ENCODE measurements around the gene REEP2.

REEP2 gene

DNA sequence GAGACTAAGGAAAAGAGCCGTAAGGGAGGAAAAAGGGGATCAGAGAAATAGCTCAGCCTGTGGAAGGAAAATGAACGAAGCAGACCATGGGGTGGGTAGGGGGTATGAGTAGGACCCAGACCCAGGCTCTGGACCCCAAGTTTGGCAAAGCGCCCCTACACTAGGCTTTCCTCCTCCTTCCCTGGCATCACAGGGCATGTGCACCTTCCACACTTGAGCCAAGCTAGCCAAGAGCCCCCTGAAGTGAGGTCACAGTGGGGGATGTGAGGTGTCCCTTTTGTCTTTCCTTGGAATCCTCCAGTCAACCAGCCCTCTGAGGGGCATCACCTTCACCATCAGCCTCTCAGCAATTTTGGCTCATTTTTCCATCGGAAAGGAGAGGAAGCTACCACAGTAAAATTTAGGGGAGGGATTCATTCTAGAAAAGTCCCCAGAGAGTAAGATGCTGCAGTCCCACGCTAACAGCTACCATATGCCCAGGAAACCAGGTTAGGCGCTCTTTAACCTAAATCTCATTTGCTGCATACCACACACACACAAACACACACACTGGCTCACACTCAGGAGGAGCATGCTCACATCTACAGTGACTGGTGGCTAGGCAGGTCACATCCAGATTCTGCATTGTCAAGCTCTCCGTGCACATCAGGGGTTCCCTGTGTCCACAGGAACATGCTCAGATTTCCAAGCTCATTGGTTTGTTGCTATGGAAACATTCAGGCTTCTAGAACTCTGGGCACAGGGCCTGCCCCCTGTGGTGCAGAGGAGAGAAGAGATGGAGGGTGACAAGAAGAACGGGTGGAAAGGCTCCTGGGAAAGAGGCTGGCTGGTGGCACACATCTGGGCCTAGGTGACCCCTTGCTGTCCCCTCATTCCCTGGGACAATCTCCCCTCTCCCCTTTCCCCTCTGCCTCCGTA, 9.9 kb downstream of the REEP2 start:
- peak; percentile 58 for DNase-seq (ENCODE audit: low read depth, low spot score)

DNA sequence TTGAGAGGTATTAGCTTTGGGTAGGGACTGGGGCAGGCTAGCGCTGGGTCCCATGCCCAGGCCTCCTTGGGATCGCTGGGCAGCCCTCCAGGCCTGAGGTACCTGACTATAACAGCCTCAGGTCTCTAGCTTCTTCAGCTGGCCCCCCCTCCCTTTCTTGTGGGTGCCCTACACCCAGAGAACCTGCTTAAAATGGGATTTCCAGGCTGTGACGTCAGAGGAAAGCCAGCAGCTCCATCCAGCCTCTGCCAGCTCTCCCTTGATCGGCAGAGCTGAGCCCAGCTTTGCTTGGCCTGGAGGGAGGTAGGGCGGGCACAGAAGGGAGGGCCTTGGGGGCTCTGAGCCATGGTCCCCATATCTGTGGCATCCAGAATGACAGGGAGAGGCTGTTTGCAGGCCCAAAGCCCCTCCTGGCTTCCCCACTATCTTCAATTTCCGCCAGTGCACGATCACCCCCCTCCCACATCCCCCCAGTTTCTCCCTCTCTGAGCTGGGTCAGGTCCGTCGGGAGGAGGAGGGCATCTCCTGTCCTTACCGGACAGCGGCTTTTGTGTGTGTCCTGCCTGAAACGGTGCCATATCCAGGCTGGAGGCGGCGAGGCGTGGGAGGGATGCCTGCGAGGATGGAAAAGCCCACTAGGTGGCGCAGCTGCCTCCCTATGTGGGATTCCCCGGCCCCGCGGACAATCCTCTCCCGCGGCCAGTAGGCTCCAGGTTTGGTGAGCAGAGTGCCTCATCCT, 10.8 kb downstream of the REEP2 start:
- DNase-seq (ENCODE audit: low read depth, low spot score), result peak; percentile 57

- no peak for DNase-seq (ENCODE audit: low read depth, low spot score)
Measured at GRCh38 chr5:138450971-138451370, 12.1 kb downstream of the REEP2 start.

DNA sequence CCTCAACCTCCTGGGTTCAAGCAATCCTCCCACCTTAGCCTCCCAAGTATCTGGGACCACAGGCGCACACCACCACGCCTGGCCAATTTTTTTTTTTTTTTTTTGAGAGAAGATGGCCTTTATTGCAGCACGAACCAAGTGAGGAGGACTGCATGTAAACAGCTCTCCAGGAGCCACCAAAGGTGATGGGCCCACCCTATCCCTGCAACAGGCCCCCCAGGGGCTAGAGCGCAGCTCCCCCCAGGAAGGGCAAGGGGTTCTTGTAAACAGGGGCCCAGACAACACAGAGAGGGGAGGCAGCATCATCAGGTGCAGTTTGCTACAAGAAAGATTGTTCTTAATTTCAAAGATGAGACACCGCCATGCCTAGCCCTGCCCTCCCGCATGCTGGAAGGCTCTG, 13.9 kb downstream of the REEP2 start:
- DNase-seq (ENCODE audit: low read depth, low spot score), result no peak

GRCh38 chr5:138453590-138453989, 14.7 kb downstream of the REEP2 start:
- DNase-seq (ENCODE audit: low read depth, low spot score), result no peak

DNA sequence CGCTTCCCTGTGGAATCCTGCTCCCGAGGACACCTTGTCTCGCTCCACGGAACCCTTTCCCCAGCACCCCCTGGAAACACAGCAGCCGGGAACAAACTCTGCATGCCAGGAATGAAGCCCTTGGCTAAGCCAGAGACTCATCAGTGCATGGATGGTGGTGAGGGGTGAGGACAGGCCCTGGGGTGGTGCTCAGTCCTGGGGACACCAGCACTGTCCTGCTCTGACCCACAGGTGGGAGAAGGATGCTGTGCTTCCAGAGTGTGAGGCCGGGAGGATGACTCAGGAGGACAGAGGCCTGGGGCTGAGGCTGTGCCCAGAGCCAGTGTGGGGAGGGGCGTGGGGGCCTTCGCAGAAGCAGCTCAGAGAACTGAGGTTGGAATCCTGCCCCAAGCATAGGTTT, 15.3 kb downstream of the REEP2 start:
- DNase-seq (ENCODE audit: low read depth, low spot score), result no peak

DNA sequence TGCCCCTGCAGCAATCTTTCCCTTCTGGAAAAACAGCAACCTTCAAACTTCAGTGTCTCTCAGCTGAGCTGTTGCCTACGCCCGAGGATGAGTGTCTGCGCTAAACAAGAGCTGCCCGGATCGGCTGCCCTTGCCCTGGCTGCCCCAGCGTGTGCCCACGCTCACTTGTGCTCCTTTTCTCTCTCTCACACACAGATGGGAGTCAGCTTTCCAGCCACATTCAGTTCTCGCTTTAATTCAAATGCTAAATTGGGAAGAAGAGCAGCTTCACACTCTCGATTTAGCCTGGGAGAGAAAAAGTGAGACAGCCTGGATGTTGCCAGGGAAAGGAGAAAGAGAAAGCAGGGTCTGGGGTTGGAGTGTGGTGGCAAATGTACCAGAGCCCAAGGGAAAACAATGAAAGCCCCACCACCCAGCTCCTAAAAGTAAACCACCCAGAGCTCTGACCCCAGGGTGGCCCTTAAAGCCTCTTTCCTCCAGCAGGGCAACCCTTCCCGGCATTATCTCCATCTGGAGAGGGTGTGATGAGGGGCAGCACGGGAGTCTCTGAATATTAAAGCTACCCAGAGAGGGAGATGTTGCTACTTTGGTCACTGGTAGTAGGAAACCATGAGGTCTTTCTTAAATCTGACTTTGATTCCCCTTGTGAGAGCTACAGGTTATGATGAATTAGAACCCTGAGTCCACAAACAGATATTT, 16.5 kb downstream of the REEP2 start:
- DNase-seq (ENCODE audit: low read depth, low spot score), result no peak

DNA sequence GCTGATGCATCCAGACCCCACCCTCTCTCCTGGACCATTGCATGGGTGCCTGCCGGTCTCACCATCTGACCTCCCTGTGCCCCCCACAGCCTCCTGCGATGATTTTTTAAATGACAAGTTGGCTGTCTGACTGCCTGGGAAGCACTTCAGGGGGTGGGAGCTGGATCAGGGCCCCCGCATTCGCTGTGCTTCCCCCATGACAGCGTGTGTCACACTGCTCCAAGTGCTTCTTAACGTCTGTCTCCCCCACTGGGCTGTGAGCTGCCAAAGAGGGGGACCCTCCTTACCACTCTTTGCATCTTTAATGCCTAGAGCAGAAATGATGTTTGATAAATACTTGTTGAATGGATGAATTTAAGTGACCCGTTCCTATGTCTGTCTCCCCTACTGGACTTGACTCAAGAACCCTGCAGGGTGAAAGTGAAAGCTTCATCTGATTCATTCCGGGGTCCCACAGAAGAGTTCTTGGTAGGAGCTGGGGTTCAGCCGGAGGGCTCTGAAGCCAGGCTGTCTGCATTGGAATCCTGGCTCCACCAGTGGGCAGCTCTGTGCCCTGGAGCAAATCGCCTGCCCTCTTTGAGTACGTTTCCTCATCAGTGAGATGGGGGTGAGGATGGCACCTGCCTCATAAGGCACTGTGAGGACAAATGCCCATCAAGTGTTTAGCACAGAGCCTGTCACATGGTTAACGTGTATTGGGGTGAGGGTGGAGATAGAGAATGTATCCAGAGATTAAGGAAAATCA, 18.8 kb downstream of the REEP2 start:
- DNase-seq (ENCODE audit: low read depth, low spot score), result no peak

DNA sequence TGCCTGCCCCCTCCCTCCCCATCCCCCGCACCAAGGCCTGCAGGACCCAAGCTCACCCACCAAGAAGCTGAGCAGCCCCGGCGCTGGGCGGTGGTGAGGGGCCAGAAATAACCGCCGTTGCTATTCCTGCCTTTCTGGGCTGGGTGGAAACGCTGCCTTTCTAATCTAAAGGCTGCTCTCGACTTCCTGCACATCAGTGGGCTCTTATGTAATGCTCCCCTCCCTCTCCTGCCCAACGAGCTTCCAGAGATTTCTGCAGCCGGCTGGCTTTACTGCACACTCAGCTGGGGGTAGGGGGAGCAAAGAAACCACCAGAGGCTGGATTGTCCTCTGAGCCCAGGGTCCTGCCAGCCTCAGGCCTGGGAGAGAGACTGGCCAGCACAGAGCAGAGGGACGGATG, 19.5 kb downstream of the REEP2 start:
- no peak for DNase-seq (ENCODE audit: low read depth, low spot score)

GRCh38 chr5:138458856-138459255, 20.0 kb downstream of the REEP2 start:
- DNase-seq (ENCODE audit: low read depth, low spot score), result no peak

DNA sequence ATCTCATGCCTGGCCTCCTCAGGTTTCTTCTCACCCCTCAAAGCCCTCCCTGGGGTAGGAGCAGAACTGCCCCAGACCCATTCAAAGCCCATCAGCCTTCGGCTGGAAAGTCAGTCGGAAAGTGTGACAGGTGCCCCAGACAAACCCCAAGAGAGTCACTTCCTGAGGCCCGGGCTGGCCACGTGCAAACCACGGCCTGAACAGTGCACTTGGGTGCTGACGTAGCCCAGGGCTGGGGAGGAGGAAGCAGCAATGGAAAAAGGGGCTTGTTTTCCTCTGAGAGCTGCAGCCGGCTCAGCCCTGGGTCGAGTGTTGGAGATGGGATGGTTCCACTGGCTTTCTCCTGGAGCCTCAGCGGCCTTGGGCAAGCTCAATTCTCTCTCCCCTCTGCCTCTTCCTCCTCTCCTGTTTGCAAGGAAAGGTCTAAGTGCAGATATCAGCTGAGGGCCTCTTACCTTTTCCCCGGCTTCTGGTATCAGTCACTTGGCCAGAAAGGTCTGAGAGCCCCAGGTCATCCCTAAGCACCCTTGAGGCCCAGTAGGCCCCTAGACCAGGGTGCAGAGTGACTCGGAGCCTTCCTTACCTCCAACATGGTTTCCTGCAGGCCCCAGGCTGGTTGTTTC, 20.6 kb downstream of the REEP2 start:
- no peak for DNase-seq (ENCODE audit: low read depth, low spot score)

DNA sequence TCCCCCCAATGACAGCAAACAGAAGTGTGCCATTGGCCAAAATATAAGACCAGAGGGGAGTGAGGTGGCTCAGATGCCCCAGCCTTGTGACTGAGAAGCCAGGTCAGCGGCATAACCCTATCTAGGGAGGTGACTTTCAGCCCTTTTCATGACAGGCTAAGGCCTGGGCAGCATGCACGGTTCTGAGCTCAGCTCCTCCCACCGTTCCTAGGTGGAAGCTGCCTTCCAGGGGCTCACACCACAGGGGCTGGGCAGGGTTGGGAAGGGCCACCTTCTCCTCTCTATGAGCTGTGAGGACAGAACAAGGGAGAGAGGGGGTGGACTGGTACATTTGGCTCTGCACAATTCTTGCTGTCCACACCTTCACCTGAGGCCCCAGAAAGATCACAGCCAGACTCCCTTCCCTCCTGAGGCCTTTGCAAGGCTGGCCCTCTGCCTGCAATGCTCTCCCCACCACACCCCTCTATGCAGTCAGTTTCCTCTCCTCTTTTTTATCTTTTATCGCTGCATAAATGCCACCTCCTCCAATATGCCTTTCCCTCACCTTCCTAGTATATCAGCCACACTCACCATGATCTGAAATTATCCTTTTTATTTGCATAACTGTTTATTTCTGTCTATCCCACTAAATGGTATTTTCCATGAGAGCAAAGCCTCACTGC, 21.3 kb downstream of the REEP2 start:
- DNase-seq (ENCODE audit: low read depth, low spot score), result no peak

- DNase-seq (ENCODE audit: low read depth, low spot score), result no peak
Measured at GRCh38 chr5:138461343-138462125, 22.7 kb downstream of the REEP2 start.

GRCh38 chr5:138463419-138464007, 24.7 kb downstream of the REEP2 start:
- no peak for DNase-seq (ENCODE audit: low read depth, low spot score)

- peak; percentile 90 for DNase-seq (ENCODE audit: low read depth, low spot score)
Measured at GRCh38 chr5:138464008-138464387, 25.1 kb downstream of the REEP2 start.

- DNase-seq (ENCODE audit: low read depth, low spot score), result peak; percentile 96
Measured at GRCh38 chr5:138464388-138465260, 25.8 kb downstream of the REEP2 start.

DNA sequence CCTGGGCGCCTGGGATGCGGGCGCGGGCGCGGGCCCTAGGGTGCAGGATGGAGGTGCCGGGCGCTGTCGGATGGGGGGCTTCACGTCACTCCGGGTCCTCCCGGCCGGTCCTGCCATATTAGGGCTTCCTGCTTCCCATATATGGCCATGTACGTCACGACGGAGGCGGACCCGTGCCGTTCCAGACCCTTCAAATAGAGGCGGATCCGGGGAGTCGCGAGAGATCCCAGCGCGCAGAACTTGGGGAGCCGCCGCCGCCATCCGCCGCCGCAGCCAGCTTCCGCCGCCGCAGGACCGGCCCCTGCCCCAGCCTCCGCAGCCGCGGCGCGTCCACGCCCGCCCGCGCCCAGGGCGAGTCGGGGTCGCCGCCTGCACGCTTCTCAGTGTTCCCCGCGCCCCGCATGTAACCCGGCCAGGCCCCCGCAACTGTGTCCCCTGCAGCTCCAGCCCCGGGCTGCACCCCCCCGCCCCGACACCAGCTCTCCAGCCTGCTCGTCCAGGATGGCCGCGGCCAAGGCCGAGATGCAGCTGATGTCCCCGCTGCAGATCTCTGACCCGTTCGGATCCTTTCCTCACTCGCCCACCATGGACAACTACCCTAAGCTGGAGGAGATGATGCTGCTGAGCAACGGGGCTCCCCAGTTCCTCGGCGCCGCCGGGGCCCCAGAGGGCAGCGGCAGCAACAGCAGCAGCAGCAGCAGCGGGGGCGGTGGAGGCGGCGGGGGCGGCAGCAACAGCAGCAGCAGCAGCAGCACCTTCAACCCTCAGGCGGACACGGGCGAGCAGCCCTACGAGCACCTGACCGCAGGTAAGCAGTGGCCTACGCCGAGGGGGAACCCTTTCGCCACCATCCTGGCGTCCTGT, 26.6 kb downstream of the REEP2 start, which contains the start of gene EGR1:
Gene EGR1, plus strand, starts transcription at position 219 of the 864 bp plus-strand sequence. Its CDS starts 283 bp downstream, at position 502.
- peak; percentile 81 for DNase-seq (ENCODE audit: low read depth, low spot score)

All from brain pericyte (primary cell).